Astrocyte (in vitro differentiated cells and primary cell): ENCODE results near the gene AKAP13. TPM values are rescaled to one million over a fixed set of nuclear protein-coding genes. Genes with fewer than 3 reads are reported as not detected.

Source experiments
- DNase-seq: peaks from one replicate; pipeline ENCODE4 v3.0.0-alpha.2; 2010; ENCODE audit warnings: low read depth
- FAIRE-seq: peaks from 2 replicates; lab custom pipeline; 2011; peaks lifted over from hg19 to GRCh38; lab: Jason Lieb, UNC
- H2AFZ ChIP-seq: 2 replicates; pipeline ENCODE4 v1.6.0; 2012; ENCODE audit warnings: low read depth, low read length, inconsistent platforms
- H3K27ac ChIP-seq: 2 replicates; pipeline ENCODE4 v1.5.1; 2011; ENCODE audit warnings: low read depth, low read length, inconsistent platforms
- H3K27me3 ChIP-seq: 2 replicates; pipeline ENCODE4 v1.6.0; 2011; ENCODE audit warnings: low read length, inconsistent platforms; ENCODE audit not compliant: insufficient read depth
- H3K36me3 ChIP-seq: 2 replicates; pipeline ENCODE4 v1.5.1; 2011; ENCODE audit warnings: low read length, inconsistent platforms; ENCODE audit not compliant: insufficient read depth
- H3K4me1 ChIP-seq: 2 replicates; pipeline ENCODE4 v1.5.1; 2011; ENCODE audit warnings: low read length, inconsistent platforms; ENCODE audit not compliant: insufficient read depth
- H3K4me2 ChIP-seq: 2 replicates; pipeline ENCODE4 v1.6.0; 2012; ENCODE audit warnings: low read length, inconsistent platforms
- H3K4me3 ChIP-seq: 2 replicates; pipeline ENCODE4 v1.5.1; 2011; ENCODE audit warnings: low read depth, mild to moderate bottlenecking, low read length, inconsistent platforms; ENCODE audit not compliant: insufficient read depth
- H3K79me2 ChIP-seq: 2 replicates; pipeline ENCODE4 v1.6.0; 2012; ENCODE audit warnings: mild to moderate bottlenecking, low read length, inconsistent platforms; ENCODE audit not compliant: insufficient read depth
- H3K9ac ChIP-seq: 2 replicates; pipeline ENCODE4 v1.6.0; 2012; ENCODE audit warnings: mild to moderate bottlenecking, low read length, inconsistent platforms
- H3K9me3 ChIP-seq: 2 replicates; pipeline ENCODE4 v1.5.1; 2012; ENCODE audit warnings: low read depth, mild to moderate bottlenecking, low read length, inconsistent platforms; ENCODE audit not compliant: insufficient read depth
- H4K20me1 ChIP-seq: 2 replicates; pipeline ENCODE4 v1.6.0; 2012; ENCODE audit warnings: low read length, inconsistent platforms; ENCODE audit not compliant: insufficient read depth
- H3K27ac Mint-ChIP-seq: one replicate; pipeline ENCODE4 v1.8.0; 2021; ENCODE audit warnings: mild to moderate bottlenecking, mixed read lengths; ENCODE audit not compliant: unreplicated experiment
- H3K27me3 Mint-ChIP-seq: one replicate; pipeline ENCODE4 v1.8.0; 2021; ENCODE audit warnings: low read depth, mixed read lengths; ENCODE audit not compliant: unreplicated experiment
- H3K36me3 Mint-ChIP-seq: one replicate; pipeline ENCODE4 v1.8.0; 2021; ENCODE audit warnings: low read depth, mixed read lengths; ENCODE audit not compliant: unreplicated experiment
- H3K4me1 Mint-ChIP-seq: one replicate; pipeline ENCODE4 v1.8.0; 2021; ENCODE audit warnings: low read depth, mixed read lengths; ENCODE audit not compliant: unreplicated experiment
- H3K4me3 Mint-ChIP-seq: one replicate; pipeline ENCODE4 v1.8.0; 2021; ENCODE audit warnings: mild to moderate bottlenecking, moderate library complexity, mixed read lengths; ENCODE audit not compliant: unreplicated experiment
- H3K9me3 Mint-ChIP-seq: one replicate; pipeline ENCODE4 v1.8.0; 2021; ENCODE audit warnings: mild to moderate bottlenecking, mixed read lengths; ENCODE audit not compliant: unreplicated experiment
- CTCF ChIP-seq: IDR thresholded peaks from 2 replicates; pipeline ENCODE4 v1.5.1; 2011; ENCODE audit warnings: low read depth, mild to moderate bottlenecking, inconsistent platforms, low read length, moderate library complexity; ENCODE audit not compliant: insufficient read depth
- EZH2 ChIP-seq: IDR thresholded peaks from 2 replicates; pipeline ENCODE4 v1.6.1; 2012; ENCODE audit warnings: mild to moderate bottlenecking, low read length, inconsistent platforms; ENCODE audit not compliant: insufficient read depth
- total RNA-seq: library from RNA; stranded (reverse); gene quantifications from 2 replicates; pipeline ENCODE4 v1.2.1, GENCODE V29; 2021

AKAP13 gene
- total RNA-seq, 1 donor from 2014 or later = 98.2 TPM

GRCh38 chr15:85780225-85780985, 400.0 kb downstream of the AKAP13 start:
- Histone ChIP-seq H3K4me1 (peaks cover 8% of the 10 kb centered on the region), H3K36me3 (peaks cover 2% of the 10 kb centered on the region), H3K9ac (no peak overlapping the region), H4K20me1 (peaks cover 56% of the 10 kb centered on the region), H3K4me3 (no peak overlapping the region), H3K79me2 (peaks cover 77% of the 10 kb centered on the region), H3K27me3 (no peaks in the 10 kb centered on the region), H3K4me2 (no peak overlapping the region), H3K9me3 (no peaks in the 10 kb centered on the region), H3K27ac (no peak overlapping the region), H2AFZ (no peak overlapping the region)
- Mint-ChIP-seq H3K36me3 (peaks cover 5% of the 10 kb centered on the region), H3K27ac (no peak overlapping the region), H3K4me1 (peaks cover 3% of the 10 kb centered on the region), H3K27me3 (no peaks in the 10 kb centered on the region), H3K4me3 (peak overlapping the region; percentile 10), H3K9me3 (no peaks in the 10 kb centered on the region)
- no peak for TF ChIP-seq EZH2
- no peak for TF ChIP-seq CTCF
- DNase-seq (no peak), FAIRE-seq (no peak)

- no peaks in the 10 kb centered on the region for H3K27me3 Mint-ChIP-seq
- peaks cover 5% of the 10 kb centered on the region for H3K36me3 Mint-ChIP-seq
- no peaks in the 10 kb centered on the region for H3K9me3 Mint-ChIP-seq
- no peak for DNase-seq
- Histone ChIP-seq H3K27me3 (no peaks in the 10 kb centered on the region), H3K4me1 (peaks cover 15% of the 10 kb centered on the region), H2AFZ (no peak overlapping the region), H4K20me1 (peaks cover 54% of the 10 kb centered on the region), H3K36me3 (peaks cover 2% of the 10 kb centered on the region), H3K27ac (no peak overlapping the region), H3K79me2 (peaks cover 75% of the 10 kb centered on the region), H3K9me3 (no peaks in the 10 kb centered on the region), H3K4me2 (no peak overlapping the region), H3K9ac (no peak overlapping the region), H3K4me3 (no peak overlapping the region)
- TF ChIP-seq EZH2 (no peak), CTCF (no peak)
- no peak for FAIRE-seq
- no peak overlapping the region for H3K4me3 Mint-ChIP-seq
- H3K27ac Mint-ChIP-seq = no peak overlapping the region
- H3K4me1 Mint-ChIP-seq = peaks cover 10% of the 10 kb centered on the region
Observed at GRCh38 chr15:85781099-85781498, 400.7 kb downstream of the AKAP13 start.

GRCh38 chr15:85782064-85782463, 401.7 kb downstream of the AKAP13 start:
- Histone ChIP-seq H3K4me3 (no peak overlapping the region), H4K20me1 (peaks cover 55% of the 10 kb centered on the region), H2AFZ (no peak overlapping the region), H3K4me2 (no peak overlapping the region), H3K36me3 (peaks cover 2% of the 10 kb centered on the region), H3K79me2 (peaks cover 77% of the 10 kb centered on the region), H3K9me3 (no peaks in the 10 kb centered on the region), H3K9ac (no peak overlapping the region), H3K27ac (no peak overlapping the region), H3K27me3 (no peaks in the 10 kb centered on the region), H3K4me1 (peaks cover 22% of the 10 kb centered on the region)
- peaks cover 5% of the 10 kb centered on the region for H3K36me3 Mint-ChIP-seq
- FAIRE-seq (no peak), DNase-seq (no peak)
- no peak overlapping the region for H3K27ac Mint-ChIP-seq
- no peaks in the 10 kb centered on the region for H3K9me3 Mint-ChIP-seq
- no peaks in the 10 kb centered on the region for H3K27me3 Mint-ChIP-seq
- H3K4me3 Mint-ChIP-seq = no peak overlapping the region
- H3K4me1 Mint-ChIP-seq = peaks cover 17% of the 10 kb centered on the region
- TF ChIP-seq CTCF (no peak), EZH2 (no peak)
